ENCODE data around the gene PIP5K1B. TPM values are rescaled to one million over a fixed set of nuclear protein-coding genes. Genes with fewer than 3 reads are reported as not detected.

Gene PIP5K1B
- total RNA-seq, 1 experiment from 2014 or later, result 2.5 TPM

DNA sequence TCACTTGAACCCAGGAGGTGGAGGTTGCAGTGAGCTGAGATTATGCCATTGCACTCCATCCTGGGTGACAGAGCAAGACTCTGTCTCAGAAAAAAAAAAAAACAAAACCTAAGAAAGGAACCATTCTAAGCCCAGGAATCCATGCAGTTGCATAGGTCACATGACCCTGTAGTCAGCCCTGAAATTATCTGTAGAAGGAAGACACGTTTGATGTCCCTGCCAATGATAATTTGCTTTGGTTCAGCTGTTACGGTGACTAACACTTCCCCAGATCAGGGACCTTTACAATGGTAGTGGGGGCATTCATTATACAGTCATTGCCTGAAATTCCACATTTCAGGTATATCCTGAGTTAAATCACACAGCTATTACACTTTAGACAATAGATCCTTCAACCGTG, 258.4 kb downstream of the PIP5K1B start:
- Mint-ChIP-seq H3K9me3 (no peaks in the 10 kb centered on the region; a peak in 2 of 5 replicates), H3K27ac (no peak overlapping the region), H3K27me3 (ENCODE audit: low read depth) (no peaks in the 10 kb centered on the region), H3K36me3 (ENCODE audit: insufficient read depth in 1 of 3, low read depth in 3 of 3) (no peaks in the 10 kb centered on the region), H3K4me1 (no peaks in the 10 kb centered on the region), H3K4me3 (no peak overlapping the region)
- no peak overlapping the region for H3K9ac ChIP-seq (ENCODE audit: extremely low read depth, insufficient read length, low read length)
- H2AFZ ChIP-seq (ENCODE audit: low read length), result no peak overlapping the region
- H3K79me2 ChIP-seq (ENCODE audit: insufficient read depth, low read length), result no peaks in the 10 kb centered on the region
- no peak overlapping the region for H4K5ac ChIP-seq (ENCODE audit: insufficient read length, low read depth, low read length)
- H3K27ac ChIP-seq (ENCODE audit: insufficient read length, low read depth, low read length), result no peak overlapping the region
- H3K4ac ChIP-seq (ENCODE audit: low read depth, low read length), result no peak overlapping the region
- H2BK120ac ChIP-seq (ENCODE audit: low read depth, low read length, poor library complexity, severe bottlenecking), result no peak overlapping the region
- no peak for DNase-seq
- no peak overlapping the region for H3T11ph ChIP-seq (ENCODE audit: low read length)
- no peaks in the 10 kb centered on the region for H3K9me3 ChIP-seq (ENCODE audit: control insufficient read depth, low read depth, low read length)
- no peak overlapping the region for H2AK5ac ChIP-seq (ENCODE audit: insufficient read length, low read length)
- no peak overlapping the region for H2BK5ac ChIP-seq (ENCODE audit: insufficient read length, low read length)
- H3K18ac ChIP-seq (ENCODE audit: insufficient read length, low read depth, low read length), result no peak overlapping the region
- H3K14ac ChIP-seq (ENCODE audit: insufficient read depth, low read length), result no peak overlapping the region
- H3K79me1 ChIP-seq (ENCODE audit: insufficient read depth, low read depth, low read length, poor library complexity, severe bottlenecking), result no peaks in the 10 kb centered on the region
- no peak overlapping the region for H4K8ac ChIP-seq (replicated peaks; ENCODE audit: insufficient read length, low read depth, low read length)
- H2BK12ac ChIP-seq (ENCODE audit: insufficient read length, low read depth, low read length), result no peak overlapping the region
- H3K23me2 ChIP-seq (ENCODE audit: insufficient read length, low read depth, low read length, poor library complexity, severe bottlenecking), result no peaks in the 10 kb centered on the region
- no peaks in the 10 kb centered on the region for H3K27me3 ChIP-seq (ENCODE audit: insufficient read depth, low read length)
- H3K4me1 ChIP-seq (ENCODE audit: insufficient read depth, low read length), result no peaks in the 10 kb centered on the region
- no peak overlapping the region for H4K91ac ChIP-seq (ENCODE audit: insufficient read length, low read depth, low read length)
- no peak overlapping the region for H2BK20ac ChIP-seq (ENCODE audit: low read depth, low read length, poor library complexity, severe bottlenecking)
- H3K23ac ChIP-seq (ENCODE audit: insufficient read length, low read depth, low read length), result no peak overlapping the region
- H4K20me1 ChIP-seq (ENCODE audit: control insufficient read depth, insufficient read depth, insufficient read length), result no peaks in the 10 kb centered on the region
- no CpG with 5 or more reads among the region's 3 CpGs for WGBS (ENCODE audit: extremely low coverage, insufficient read length, low lambda C conversion rate)
- H3K56ac ChIP-seq (ENCODE audit: insufficient read length, low read depth, low read length), result no peak overlapping the region
- TF ChIP-seq, protein P1, sequence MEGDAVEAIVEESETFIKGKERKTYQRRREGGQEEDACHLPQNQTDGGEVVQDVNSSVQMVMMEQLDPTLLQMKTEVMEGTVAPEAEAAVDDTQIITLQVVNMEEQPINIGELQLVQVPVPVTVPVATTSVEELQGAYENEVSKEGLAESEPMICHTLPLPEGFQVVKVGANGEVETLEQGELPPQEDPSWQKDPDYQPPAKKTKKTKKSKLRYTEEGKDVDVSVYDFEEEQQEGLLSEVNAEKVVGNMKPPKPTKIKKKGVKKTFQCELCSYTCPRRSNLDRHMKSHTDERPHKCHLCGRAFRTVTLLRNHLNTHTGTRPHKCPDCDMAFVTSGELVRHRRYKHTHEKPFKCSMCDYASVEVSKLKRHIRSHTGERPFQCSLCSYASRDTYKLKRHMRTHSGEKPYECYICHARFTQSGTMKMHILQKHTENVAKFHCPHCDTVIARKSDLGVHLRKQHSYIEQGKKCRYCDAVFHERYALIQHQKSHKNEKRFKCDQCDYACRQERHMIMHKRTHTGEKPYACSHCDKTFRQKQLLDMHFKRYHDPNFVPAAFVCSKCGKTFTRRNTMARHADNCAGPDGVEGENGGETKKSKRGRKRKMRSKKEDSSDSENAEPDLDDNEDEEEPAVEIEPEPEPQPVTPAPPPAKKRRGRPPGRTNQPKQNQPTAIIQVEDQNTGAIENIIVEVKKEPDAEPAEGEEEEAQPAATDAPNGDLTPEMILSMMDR (conservative IDR thresholded peaks at IDR 0.05), result no peak
- no peak overlapping the region for H3K4me2 ChIP-seq (ENCODE audit: insufficient read depth, insufficient read length, low read length)
- no peak overlapping the region for H2BK15ac ChIP-seq (ENCODE audit: low read depth, low read length)
